ENCODE data around the gene JAKMIP2.

GRCh38 chr5:147760086-147760875, 22.2 kb downstream of the JAKMIP2 start:
- no peak for TF ChIP-seq POLR2AphosphoS5 (IDR thresholded peaks at IDR 0.05; ENCODE audit: borderline replicate concordance, low read depth, low read length)
- no peak for TF ChIP-seq EZH2 (IDR thresholded peaks at IDR 0.05)

Measured in SK-N-MC (cell line).